CD14-positive monocyte (primary cell): ENCODE data around the gene HCRT. TPM values are rescaled to one million over a fixed set of nuclear protein-coding genes. Genes with fewer than 3 reads are reported as not detected.

ENCODE experiments used
- DNase-seq, 3 donors: peaks; one replicate each; pipeline ENCODE4 v3.0.0-alpha.2; 2011 to 2022
- H2AFZ ChIP-seq: 2 replicates; pipeline ENCODE4 v1.6.0; 2012; ENCODE audit warnings: mild to moderate bottlenecking, low read depth, low read length, inconsistent platforms; ENCODE audit not compliant: insufficient read depth, poor library complexity, severe bottlenecking
- H3K27ac ChIP-seq, 2 donors: 1 replicate in 1 of 2; 2 replicates in 1 of 2; pipeline ENCODE4 v1.5.1; 2012 to 2013; ENCODE audit warnings: low read length in 2 of 2, control low read depth in 1 of 2, inconsistent platforms in 1 of 2, low read depth in 1 of 2, mild to moderate bottlenecking in 1 of 2
- H3K27me3 ChIP-seq, 2 donors: one replicate each; pipeline versions ENCODE4 v1.6.0 to v1.6.1; 2011 to 2013; ENCODE audit warnings: low read length in 2 of 2; ENCODE audit not compliant: control insufficient read depth in 2 of 2, insufficient read depth in 2 of 2
- H3K36me3 ChIP-seq, 2 donors: replicated peaks in 1 of 2; 1 replicate in 1 of 2; 2 replicates in 1 of 2; pipeline versions ENCODE4 v1.5.1 to v1.6.1; 2012 to 2013; ENCODE audit warnings: low read length in 2 of 2, control low read depth in 1 of 2, inconsistent platforms in 1 of 2, mild to moderate bottlenecking in 1 of 2; ENCODE audit not compliant: insufficient read depth in 2 of 2, control insufficient read depth in 1 of 2
- H3K4me1 ChIP-seq, 2 donors: 1 replicate in 1 of 2; 2 replicates in 1 of 2; pipeline versions ENCODE4 v1.5.1 to v1.6.1; 2012 to 2013; ENCODE audit warnings: low read length in 2 of 2, control low read depth in 1 of 2, inconsistent platforms in 1 of 2, mild to moderate bottlenecking in 1 of 2, moderate library complexity in 1 of 2; ENCODE audit not compliant: insufficient read depth in 2 of 2, control insufficient read depth in 1 of 2
- H3K4me2 ChIP-seq: replicated peaks from 2 replicates; pipeline ENCODE3; 2012; ENCODE audit warnings: low read length, moderate library complexity, mild to moderate bottlenecking; ENCODE audit not compliant: poor library complexity, severe bottlenecking; ENCODE audit errors: extremely low read depth
- H3K4me3 ChIP-seq, 3 experiments: fragments of 200-600 bp in 1 of 3; sonication (generic) in 1 of 3; replicated peaks in 1 of 3; 1 replicate in 2 of 3; 2 replicates in 1 of 3; pipeline ENCODE4 v1.5.1; 2011 to 2013; ENCODE audit warnings: low read length in 3 of 3, mild to moderate bottlenecking in 3 of 3, control low read depth in 2 of 3, low read depth in 2 of 3, inconsistent platforms in 1 of 3, moderate library complexity in 1 of 3
- H3K79me2 ChIP-seq: 2 replicates; pipeline ENCODE4 v1.6.0; 2012; ENCODE audit warnings: mild to moderate bottlenecking, control low read depth, inconsistent platforms, low read length, moderate library complexity; ENCODE audit not compliant: insufficient read depth
- H3K9ac ChIP-seq: 2 replicates; pipeline ENCODE4 v1.6.0; 2017; ENCODE audit warnings: low read length, mild to moderate bottlenecking; ENCODE audit not compliant: insufficient read depth, poor library complexity, severe bottlenecking
- H3K9me3 ChIP-seq, 2 donors: replicated peaks in 1 of 2; 1 replicate in 1 of 2; 2 replicates in 1 of 2; pipeline versions ENCODE4 v1.5.1 to v1.6.1; 2012 to 2013; ENCODE audit warnings: low read length in 2 of 2, control low read depth in 1 of 2; ENCODE audit not compliant: control insufficient read depth in 1 of 2, insufficient read depth in 1 of 2
- H4K20me1 ChIP-seq: 2 replicates; pipeline ENCODE4 v1.6.0; 2012; ENCODE audit warnings: mild to moderate bottlenecking, low read length, control low read depth, moderate library complexity; ENCODE audit not compliant: insufficient read depth
- H3K27ac Mint-ChIP-seq, 7 donors: one replicate each; pipeline ENCODE4 v1.8.0; 2020; ENCODE audit warnings: mild to moderate bottlenecking in 7 of 7, mixed read lengths in 7 of 7, moderate library complexity in 6 of 7, inconsistent platforms in 2 of 7
- H3K27me3 Mint-ChIP-seq, 3 donors: one replicate each; pipeline ENCODE4 v1.8.0; 2021 to 2022; ENCODE audit warnings: low read depth in 3 of 3, mild to moderate bottlenecking in 3 of 3, mixed read lengths in 3 of 3, moderate library complexity in 3 of 3, inconsistent platforms in 1 of 3
- H3K36me3 Mint-ChIP-seq, 2 donors: one replicate each; pipeline ENCODE4 v1.8.0; 2020; ENCODE audit warnings: mixed read lengths in 2 of 2, inconsistent platforms in 1 of 2, mild to moderate bottlenecking in 1 of 2
- H3K4me1 Mint-ChIP-seq: one replicate; pipeline ENCODE4 v1.8.0; 2020; ENCODE audit warnings: mild to moderate bottlenecking, mixed read lengths
- H3K4me3 Mint-ChIP-seq, 2 donors: one replicate each; pipeline ENCODE4 v1.8.0; 2020; ENCODE audit warnings: mild to moderate bottlenecking in 2 of 2, mixed read lengths in 2 of 2, moderate library complexity in 1 of 2
- H3K9me3 Mint-ChIP-seq, 7 donors: one replicate each; pipeline ENCODE4 v1.8.0; 2020 to 2022; ENCODE audit warnings: mixed read lengths in 7 of 7, mild to moderate bottlenecking in 6 of 7, moderate library complexity in 6 of 7, inconsistent platforms in 2 of 7
- CTCF ChIP-seq: fragments of 200-600 bp; IDR thresholded peaks from one replicate; pipeline ENCODE4 v1.8.0; 2022; ENCODE audit warnings: antibody characterized with exemption, mild to moderate bottlenecking
- WGBS: methylation state at CpG from one replicate; pipeline ENCODE4 v1.1.5; 2013; ENCODE audit warnings: missing lambda C conversion rate; ENCODE audit not compliant: insufficient coverage; 5-methylcytosine and 5-hydroxymethylcytosine counted together
- intact Hi-C, 2 donors: fragments of 100-400 bp; cut with micrococcal nuclease; formaldehyde crosslinking; loops; one replicate each; pipeline versions ENCODE4 v1.15.0 to v1.15.1; 2023
- polyA plus RNA-seq, 3 donors: library from polyadenylated mRNA; depleted of rRNA in 1 of 3; unstranded in 2 of 3; stranded (reverse) in 1 of 3; fragments of 300-500 nt in 2 of 3; fragments of >200 nt in 1 of 3; fragmentation: Illumina TruSeq in 2 of 3; gene quantifications; 1 replicate in 2 of 3; 2 replicates in 1 of 3; pipeline ENCODE4 v1.2.3, GENCODE V29; 2012 to 2021

HCRT gene
- polyA plus RNA-seq, 3 donors: not detected

- Histone ChIP-seq H3K4me3 (no peak overlapping the region), H2AFZ (no peak overlapping the region), H3K79me2 (no peaks in the 10 kb centered on the region), H3K9me3 (no peaks in the 10 kb centered on the region), H3K27me3 (no peaks in the 10 kb centered on the region), H3K27ac (no peak overlapping the region), H3K36me3 (no peaks in the 10 kb centered on the region), H4K20me1 (no peaks in the 10 kb centered on the region), H3K9ac (no peak overlapping the region), H3K4me2 (no peak overlapping the region), H3K4me1 (peaks cover 14 to 15% of the 10 kb centered on the region in 2 donors)
- peaks cover 14% of the 10 kb centered on the region for H3K4me1 Mint-ChIP-seq
- no peak for DNase-seq
- no peaks in the 10 kb centered on the region for H3K9me3 Mint-ChIP-seq
- no peak overlapping the region for H3K27ac Mint-ChIP-seq
- no peaks in the 10 kb centered on the region for H3K36me3 Mint-ChIP-seq
- 93% methylated on average over 11 of the region's 11 CpGs for WGBS
- no peak overlapping the region for H3K4me3 Mint-ChIP-seq
- intact Hi-C loops: no loop called here
- peaks cover 6 to 11% (median 11%) of the 10 kb centered on the region in 3 donors for H3K27me3 Mint-ChIP-seq
- TF ChIP-seq CTCF: no peak
Measured at GRCh38 chr17:42171831-42172230, 13.4 kb downstream of the HCRT start.

- H3K4me1 ChIP-seq: peaks cover 16 to 19% of the 10 kb centered on the region in 2 donors
- H2AFZ ChIP-seq: no peak overlapping the region
- no peak overlapping the region for H3K9ac ChIP-seq
- Mint-ChIP-seq H3K9me3 (no peaks in the 10 kb centered on the region), H3K27me3 (peaks cover 4 to 8% (median 5%) of the 10 kb centered on the region in 3 donors), H3K36me3 (no peaks in the 10 kb centered on the region), H3K4me1 (peaks cover 16% of the 10 kb centered on the region), H3K4me3 (no peak overlapping the region), H3K27ac (no peak overlapping the region)
- no peak overlapping the region for H3K4me2 ChIP-seq
- no peak overlapping the region for H3K27ac ChIP-seq
- no peaks in the 10 kb centered on the region for H3K9me3 ChIP-seq
- no peaks in the 10 kb centered on the region for H3K79me2 ChIP-seq
- H4K20me1 ChIP-seq: no peaks in the 10 kb centered on the region
- 97% methylated on average over 27 of the region's 29 CpGs for WGBS
- intact Hi-C loops: no loop called here
- no peaks in the 10 kb centered on the region for H3K36me3 ChIP-seq
- DNase-seq: no peak
- no peak overlapping the region for H3K4me3 ChIP-seq
- no peak for TF ChIP-seq CTCF
- H3K27me3 ChIP-seq: no peaks in the 10 kb centered on the region
Measured at GRCh38 chr17:42169351-42169750, 15.9 kb downstream of the HCRT start.
